Type B pancreatic cell (in vitro differentiated cells): ENCODE data around the gene FOXC1. TPM values are rescaled to one million over a fixed set of nuclear protein-coding genes. Genes with fewer than 3 reads are reported as not detected.
A peak's percentile ranks its signal among the peaks of the same experiment; 100 is the strongest.

Experiments
- DNase-seq: peaks from one replicate; pipeline ENCODE4 v3.0.0; 2021; ENCODE audit warnings: mixed read lengths; ENCODE audit not compliant: unreplicated experiment; ENCODE audit errors: extremely low spot score
- H3K27ac Mint-ChIP-seq: 2 replicates; pipeline ENCODE4 v1.8.0; 2021; ENCODE audit warnings: mild to moderate bottlenecking, mixed read lengths
- H3K27me3 Mint-ChIP-seq: 2 replicates; pipeline ENCODE4 v1.8.0; 2021; ENCODE audit warnings: mixed read lengths
- H3K36me3 Mint-ChIP-seq: 2 replicates; pipeline ENCODE4 v1.8.0; 2021; ENCODE audit warnings: mixed read lengths
- H3K4me1 Mint-ChIP-seq: one replicate; pipeline ENCODE4 v1.8.0; 2021; ENCODE audit warnings: mixed read lengths; ENCODE audit not compliant: unreplicated experiment
- H3K4me3 Mint-ChIP-seq: 2 replicates; pipeline ENCODE4 v1.8.0; 2021; ENCODE audit warnings: mild to moderate bottlenecking, mixed read lengths
- H3K9me3 Mint-ChIP-seq: 2 replicates; pipeline ENCODE4 v1.8.0; 2021; ENCODE audit warnings: mixed read lengths
- CTCF ChIP-seq: fragments of 200-600 bp; sonication (generic); conservative IDR thresholded peaks from 2 replicates; pipeline ENCODE4 v1.5.0; 2021; ENCODE audit warnings: antibody characterized with exemption, mild to moderate bottlenecking
- total RNA-seq: library from RNA; stranded (reverse); gene quantifications from 2 replicates; pipeline ENCODE4 v1.2.1, GENCODE V29; 2021; ENCODE audit warnings: low replicate concordance

The FOXC1 gene
- total RNA-seq, 1 donor from 2014 or later = 53.5 TPM

DNA sequence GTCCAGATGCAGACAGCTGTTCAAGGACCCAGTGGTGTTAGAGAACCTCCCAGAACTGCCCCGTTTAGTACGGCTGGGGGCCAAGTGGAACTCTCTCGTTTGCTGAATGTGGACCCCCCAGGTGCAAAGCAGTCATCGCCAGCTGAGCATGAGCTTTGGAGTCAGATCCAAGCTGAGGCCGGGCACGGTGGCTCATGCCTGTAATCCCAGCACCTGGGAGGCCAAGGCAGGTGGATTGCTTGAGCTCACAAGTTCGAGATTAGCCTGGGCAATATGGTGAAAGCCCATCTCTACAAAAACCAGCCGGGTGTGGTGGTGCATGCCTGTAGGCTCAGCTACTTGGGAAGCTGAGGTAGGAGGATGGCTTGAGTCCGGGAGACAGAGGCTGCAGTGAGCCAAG lies 29.7 kb downstream of the FOXC1 start:
- H3K4me3 Mint-ChIP-seq = no peak overlapping the region
- H3K27me3 Mint-ChIP-seq = peaks cover 3% of the 10 kb centered on the region
- peaks cover 12% of the 10 kb centered on the region for H3K4me1 Mint-ChIP-seq
- H3K9me3 Mint-ChIP-seq = peaks cover 2% of the 10 kb centered on the region
- DNase-seq = no peak
- no peak overlapping the region for H3K27ac Mint-ChIP-seq
- TF ChIP-seq CTCF = no peak
- peaks cover 2% of the 10 kb centered on the region for H3K36me3 Mint-ChIP-seq

GRCh38 chr6:1640476-1640875 lies 30.8 kb downstream of the FOXC1 start:
- Mint-ChIP-seq H3K27ac (no peak overlapping the region), H3K4me1 (peaks cover 13% of the 10 kb centered on the region), H3K36me3 (peaks cover 1% of the 10 kb centered on the region), H3K4me3 (no peak overlapping the region), H3K27me3 (peaks cover 4% of the 10 kb centered on the region), H3K9me3 (no peaks in the 10 kb centered on the region)
- no peak for TF ChIP-seq CTCF
- no peak for DNase-seq

DNA sequence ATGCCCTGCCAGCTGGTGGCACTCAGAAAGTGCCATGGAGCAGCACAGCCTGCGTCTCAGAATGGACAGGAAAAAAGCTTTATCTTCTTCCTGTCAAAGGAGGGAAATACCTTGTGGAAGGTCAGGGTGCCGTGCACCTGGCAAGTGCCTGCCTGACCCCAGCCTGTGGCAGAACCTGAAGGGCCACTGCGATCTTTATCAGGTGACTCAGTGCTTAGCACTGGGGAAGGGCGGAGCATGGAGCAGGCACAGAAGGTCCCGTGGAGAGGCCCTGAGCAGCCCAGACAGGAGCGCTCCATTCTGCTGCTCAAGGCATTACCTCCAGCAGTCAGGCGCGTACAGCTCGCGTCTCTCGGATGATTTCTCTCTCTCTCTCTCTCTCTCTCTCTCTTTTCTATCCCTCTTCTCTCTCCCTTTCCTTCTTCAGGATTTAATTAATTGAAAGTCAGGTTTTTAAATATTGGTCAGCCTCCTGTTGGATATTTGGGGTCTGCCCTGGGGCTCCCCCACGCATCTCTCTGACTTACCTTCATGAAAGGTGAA lies 31.7 kb downstream of the FOXC1 start:
- DNase-seq = no peak
- H3K4me3 Mint-ChIP-seq = no peak overlapping the region

DNA sequence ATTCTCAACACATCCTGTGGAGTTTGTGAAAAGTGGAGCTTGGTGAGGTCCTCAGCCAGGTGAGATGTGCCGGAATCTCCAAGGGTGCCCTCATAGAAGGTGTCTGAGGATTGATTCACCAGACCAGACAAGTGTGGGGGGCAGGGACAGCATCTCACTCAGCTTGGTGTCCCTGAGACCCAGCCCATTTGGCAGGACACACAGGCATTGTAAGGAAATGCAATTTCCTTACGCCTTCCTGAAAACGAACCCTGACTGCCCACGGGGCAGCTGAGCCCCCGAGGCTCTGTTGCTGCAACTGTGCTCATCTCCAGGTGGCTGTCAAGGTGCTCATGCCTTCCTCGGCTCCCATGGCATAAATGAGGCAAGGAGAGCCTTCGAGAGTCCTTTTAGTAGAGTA lies 33.4 kb downstream of the FOXC1 start:
- TF ChIP-seq CTCF = no peak
- peaks cover 4% of the 10 kb centered on the region for H3K36me3 Mint-ChIP-seq
- H3K27ac Mint-ChIP-seq = no peak overlapping the region
- H3K4me3 Mint-ChIP-seq = no peak overlapping the region
- no peaks in the 10 kb centered on the region for H3K9me3 Mint-ChIP-seq
- peaks cover 7% of the 10 kb centered on the region for H3K27me3 Mint-ChIP-seq
- peaks cover 13% of the 10 kb centered on the region for H3K4me1 Mint-ChIP-seq
- DNase-seq = no peak

More for the DNA sequence above, 31.7 kb downstream of the FOXC1 start:
- peaks cover 7% of the 10 kb centered on the region for H3K27me3 Mint-ChIP-seq
- H3K9me3 Mint-ChIP-seq = no peaks in the 10 kb centered on the region
- no peak overlapping the region for H3K27ac Mint-ChIP-seq
- no peak for TF ChIP-seq CTCF
- H3K36me3 Mint-ChIP-seq = peaks cover 4% of the 10 kb centered on the region
- peaks cover 13% of the 10 kb centered on the region for H3K4me1 Mint-ChIP-seq

DNA sequence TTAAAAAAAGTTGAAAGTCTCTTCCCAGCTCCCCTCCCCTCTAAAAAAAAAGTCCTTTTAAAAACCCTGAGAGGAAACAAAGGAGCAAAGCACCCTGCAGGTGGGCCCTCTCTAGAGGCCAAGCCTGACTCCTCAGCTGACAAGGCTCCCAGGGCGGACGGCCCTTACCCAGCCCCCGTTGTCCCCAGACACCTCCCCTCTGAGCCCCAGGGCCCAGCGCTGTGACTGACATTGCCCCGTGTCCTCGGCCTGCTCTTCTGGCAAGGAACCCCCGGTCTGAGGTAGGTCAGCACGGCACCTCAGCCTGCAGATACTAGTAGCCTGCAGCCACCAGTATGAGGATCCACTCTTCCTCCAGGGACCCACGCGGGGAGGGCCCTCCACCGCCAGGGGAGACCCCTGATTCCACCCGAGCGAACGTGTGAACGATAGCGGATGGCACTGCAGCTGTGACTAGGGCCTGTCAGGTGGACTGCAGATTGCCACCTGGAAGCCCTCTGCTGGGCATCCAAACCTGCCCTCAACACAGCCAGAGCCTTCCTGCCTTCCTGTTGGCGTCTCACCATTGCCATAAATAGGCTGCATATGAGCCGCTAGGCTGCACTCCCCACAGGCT lies 34.2 kb downstream of the FOXC1 start:
- peaks cover 7% of the 10 kb centered on the region for H3K27me3 Mint-ChIP-seq
- H3K36me3 Mint-ChIP-seq = peaks cover 4% of the 10 kb centered on the region
- H3K4me3 Mint-ChIP-seq = no peak overlapping the region
- peaks cover 18% of the 10 kb centered on the region for H3K4me1 Mint-ChIP-seq
- H3K27ac Mint-ChIP-seq = peak overlapping the region; percentile 55
- no peak for DNase-seq
- H3K9me3 Mint-ChIP-seq = no peaks in the 10 kb centered on the region
- TF ChIP-seq CTCF = no peak
